Gastrocnemius medialis (tissue), 4 donors: Measurements from ENCODE around the gene OPRM1.

Experiments
- CTCF ChIP-seq, 5 experiments: fragments of 450-650 bp in 3 of 5; fragments of 200-600 bp in 2 of 5; sonication (generic) in 2 of 5; IDR thresholded peaks in 4 of 5; conservative IDR thresholded peaks in 1 of 5; 1 replicate in 4 of 5; 2 replicates in 1 of 5; pipeline ENCODE4 v1.5.1; 2016 to 2019; ENCODE audit warnings: antibody characterized with exemption in 5 of 5, mild to moderate bottlenecking in 3 of 5, moderate library complexity in 3 of 5
- POLR2A ChIP-seq, 2 donors: fragments of 450-650 bp; IDR thresholded peaks; one replicate each; pipeline ENCODE4 v1.6.1; 2017; ENCODE audit warnings: antibody characterized with exemption in 2 of 2, mild to moderate bottlenecking in 2 of 2, moderate library complexity in 2 of 2

- TF ChIP-seq CTCF (IDR thresholded peaks at IDR 0.05 in 4 of 5, conservative IDR thresholded peaks at IDR 0.05 in 1 of 5) (no peak), POLR2A (IDR thresholded peaks at IDR 0.05) (no peak)
These were observed 206.5 kb downstream of the OPRM1 start for GRCh38 chr6:154245506-154245905.
